ENCODE data around the gene RTN1.

The RTN1 gene

GRCh38 chr14:59814988-59815387 lies 55.6 kb downstream of the RTN1 start:
- Histone ChIP-seq H3K9me3 (ENCODE audit: severe bottlenecking) (no peaks in the 10 kb centered on the region), H3K4me3 (ENCODE audit: severe bottlenecking) (no peak overlapping the region), H3K27ac (ENCODE audit: poor library complexity, severe bottlenecking) (no peak overlapping the region), H3K4me1 (ENCODE audit: insufficient read depth, poor library complexity, severe bottlenecking) (no peaks in the 10 kb centered on the region), H3K36me3 (ENCODE audit: low read depth) (no peaks in the 10 kb centered on the region), H3K27me3 (ENCODE audit: insufficient read depth, poor library complexity, severe bottlenecking) (peaks cover 20% of the 10 kb centered on the region)
- no peak for TF ChIP-seq CTCF (IDR thresholded peaks at IDR 0.05; ENCODE audit: poor library complexity, severe bottlenecking)
- no peak for ATAC-seq (ENCODE audit: low read depth)
- no peak for DNase-seq (ENCODE audit: low spot score)

GRCh38 chr14:59811815-59812214 lies 58.8 kb downstream of the RTN1 start:
- ATAC-seq (ENCODE audit: low read depth) (no peak), DNase-seq (ENCODE audit: low spot score) (no peak)
- no peak for TF ChIP-seq CTCF (IDR thresholded peaks at IDR 0.05; ENCODE audit: poor library complexity, severe bottlenecking)
- Histone ChIP-seq H3K27me3 (ENCODE audit: insufficient read depth, poor library complexity, severe bottlenecking) (peaks cover 27% of the 10 kb centered on the region), H3K9me3 (ENCODE audit: severe bottlenecking) (no peaks in the 10 kb centered on the region), H3K27ac (ENCODE audit: poor library complexity, severe bottlenecking) (no peak overlapping the region), H3K4me3 (ENCODE audit: severe bottlenecking) (no peak overlapping the region), H3K36me3 (ENCODE audit: low read depth) (no peaks in the 10 kb centered on the region), H3K4me1 (ENCODE audit: insufficient read depth, poor library complexity, severe bottlenecking) (no peaks in the 10 kb centered on the region)

GRCh38 chr14:59811073-59811472 lies 59.5 kb downstream of the RTN1 start:
- H3K27ac ChIP-seq (ENCODE audit: poor library complexity, severe bottlenecking) = no peak overlapping the region
- no peaks in the 10 kb centered on the region for H3K36me3 ChIP-seq (ENCODE audit: low read depth)
- no peaks in the 10 kb centered on the region for H3K4me1 ChIP-seq (ENCODE audit: insufficient read depth, poor library complexity, severe bottlenecking)
- no peak for TF ChIP-seq CTCF (IDR thresholded peaks at IDR 0.05; ENCODE audit: poor library complexity, severe bottlenecking)
- DNase-seq (ENCODE audit: low spot score) (no peak), ATAC-seq (ENCODE audit: low read depth) (no peak)
- H3K9me3 ChIP-seq (ENCODE audit: severe bottlenecking) = no peaks in the 10 kb centered on the region
- H3K27me3 ChIP-seq (ENCODE audit: insufficient read depth, poor library complexity, severe bottlenecking) = peaks cover 27% of the 10 kb centered on the region
- no peak overlapping the region for H3K4me3 ChIP-seq (ENCODE audit: severe bottlenecking)

GRCh38 chr14:59803052-59803540 lies 67.5 kb downstream of the RTN1 start:
- ATAC-seq (ENCODE audit: low read depth) (no peak), DNase-seq (ENCODE audit: low spot score) (no peak)
- Histone ChIP-seq H3K27me3 (ENCODE audit: insufficient read depth, poor library complexity, severe bottlenecking) (peaks cover 15% of the 10 kb centered on the region), H3K36me3 (ENCODE audit: low read depth) (no peaks in the 10 kb centered on the region), H3K9me3 (ENCODE audit: severe bottlenecking) (no peaks in the 10 kb centered on the region), H3K4me3 (ENCODE audit: severe bottlenecking) (no peak overlapping the region), H3K4me1 (ENCODE audit: insufficient read depth, poor library complexity, severe bottlenecking) (no peaks in the 10 kb centered on the region), H3K27ac (ENCODE audit: poor library complexity, severe bottlenecking) (no peak overlapping the region)
- TF ChIP-seq CTCF (IDR thresholded peaks at IDR 0.05; ENCODE audit: poor library complexity, severe bottlenecking) = no peak

GRCh38 chr14:59788176-59788575 lies 82.4 kb downstream of the RTN1 start:
- DNase-seq (ENCODE audit: low spot score) = no peak
- Histone ChIP-seq H3K36me3 (ENCODE audit: low read depth) (no peaks in the 10 kb centered on the region), H3K4me3 (ENCODE audit: severe bottlenecking) (no peak overlapping the region), H3K27ac (ENCODE audit: poor library complexity, severe bottlenecking) (no peak overlapping the region), H3K27me3 (ENCODE audit: insufficient read depth, poor library complexity, severe bottlenecking) (peaks cover 22% of the 10 kb centered on the region), H3K4me1 (ENCODE audit: insufficient read depth, poor library complexity, severe bottlenecking) (peaks cover 2% of the 10 kb centered on the region), H3K9me3 (ENCODE audit: severe bottlenecking) (no peaks in the 10 kb centered on the region)
- no peak for TF ChIP-seq CTCF (IDR thresholded peaks at IDR 0.05; ENCODE audit: poor library complexity, severe bottlenecking)
- ATAC-seq (ENCODE audit: low read depth) = no peak

Data from RWPE2 (cell line).